ENCODE results near the gene CCNY. TPM values are rescaled to one million over a fixed set of nuclear protein-coding genes. Genes with fewer than 3 reads are reported as not detected.
"Not testable (repeated sequence)": the region's sequence is repeated elsewhere in the genome, so short reads cannot be mapped to it uniquely, and the experiment has no call there.

Gene CCNY
- total RNA-seq, 4 donors from 2014 or later = 23.3 to 72.3 (median 26.7) TPM

- intact Hi-C loops (cut with DNase I; ENCODE audit: low total_unique reads) = no loop called here
- TF ChIP-seq, protein P1, sequence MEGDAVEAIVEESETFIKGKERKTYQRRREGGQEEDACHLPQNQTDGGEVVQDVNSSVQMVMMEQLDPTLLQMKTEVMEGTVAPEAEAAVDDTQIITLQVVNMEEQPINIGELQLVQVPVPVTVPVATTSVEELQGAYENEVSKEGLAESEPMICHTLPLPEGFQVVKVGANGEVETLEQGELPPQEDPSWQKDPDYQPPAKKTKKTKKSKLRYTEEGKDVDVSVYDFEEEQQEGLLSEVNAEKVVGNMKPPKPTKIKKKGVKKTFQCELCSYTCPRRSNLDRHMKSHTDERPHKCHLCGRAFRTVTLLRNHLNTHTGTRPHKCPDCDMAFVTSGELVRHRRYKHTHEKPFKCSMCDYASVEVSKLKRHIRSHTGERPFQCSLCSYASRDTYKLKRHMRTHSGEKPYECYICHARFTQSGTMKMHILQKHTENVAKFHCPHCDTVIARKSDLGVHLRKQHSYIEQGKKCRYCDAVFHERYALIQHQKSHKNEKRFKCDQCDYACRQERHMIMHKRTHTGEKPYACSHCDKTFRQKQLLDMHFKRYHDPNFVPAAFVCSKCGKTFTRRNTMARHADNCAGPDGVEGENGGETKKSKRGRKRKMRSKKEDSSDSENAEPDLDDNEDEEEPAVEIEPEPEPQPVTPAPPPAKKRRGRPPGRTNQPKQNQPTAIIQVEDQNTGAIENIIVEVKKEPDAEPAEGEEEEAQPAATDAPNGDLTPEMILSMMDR (IDR thresholded peaks at IDR 0.05) = no peak
- TF ChIP-seq POLR2A (IDR thresholded peaks at IDR 0.05) = no peak
- H3K4me3 ChIP-seq (ENCODE audit: low read depth, poor library complexity, severe bottlenecking) = no peak overlapping the region
- DNase-seq (ENCODE audit: low spot score in 2 of 2) = no peak
- 63 to 68% methylated on average over 11 of the region's 11 CpGs for WGBS, 2 donors
These were observed 181.3 kb downstream of the CCNY start for GRCh38 chr10:35517431-35518181.

DNA sequence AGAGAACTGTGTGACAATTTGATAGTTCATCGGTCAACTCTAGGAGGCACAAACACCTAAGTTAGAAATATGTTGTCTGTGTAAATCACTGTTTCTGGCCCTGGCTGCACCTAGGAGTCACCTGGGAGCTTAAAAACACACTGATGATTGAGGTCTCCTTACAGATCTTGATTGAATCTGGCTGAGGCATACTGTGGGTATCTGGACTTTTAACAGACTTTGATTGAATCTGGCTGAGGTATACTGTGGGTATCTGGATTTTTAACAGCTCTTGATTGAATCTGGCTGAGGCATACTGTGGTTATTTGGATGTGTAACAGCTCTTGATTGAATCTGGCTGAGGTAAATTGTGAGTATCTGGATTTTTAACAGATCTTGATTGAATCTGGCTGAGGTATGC is 181.9 kb downstream of the CCNY start:
- WGBS, 2 donors = 95 to 100% methylated on average over 1 of the region's 1 CpG
- H3K4me3 ChIP-seq (ENCODE audit: low read depth, poor library complexity, severe bottlenecking); DNase-seq (ENCODE audit: low spot score in 2 of 2); intact Hi-C loops (cut with DNase I; ENCODE audit: low total_unique reads): not testable (repeated sequence)

DNA sequence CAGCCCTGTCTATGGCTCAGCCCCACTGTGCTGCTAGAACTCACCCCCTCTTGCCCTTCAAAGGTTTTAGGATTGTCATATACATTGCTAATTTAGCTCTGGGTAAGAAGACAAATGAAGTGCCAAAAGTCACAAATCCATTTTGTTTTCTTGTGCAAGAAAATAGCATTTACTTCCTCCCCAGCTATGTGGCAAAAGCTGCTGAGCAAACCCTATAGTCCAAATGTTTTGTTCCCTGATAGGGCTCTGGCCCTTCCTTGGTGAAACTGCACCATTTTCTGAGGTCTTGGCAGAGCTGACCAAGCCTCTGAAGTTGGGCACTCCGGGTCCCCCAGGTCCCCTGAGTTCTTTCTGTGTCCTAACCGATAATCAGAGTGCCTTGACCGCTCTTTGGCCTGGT is 184.7 kb downstream of the CCNY start:
- no peak overlapping the region for H3K4me3 ChIP-seq (ENCODE audit: low read depth, poor library complexity, severe bottlenecking)
- intact Hi-C loops (cut with DNase I; ENCODE audit: low total_unique reads) = loop anchor here (5.0 kb wide), 1 partner anchor 261 kb away; no protein-coding TSS in a partner anchor
- DNase-seq (ENCODE audit: low spot score in 2 of 2) = no peak
- 91 to 100% methylated on average over 3 of the region's 3 CpGs for WGBS, 2 donors
- TF ChIP-seq POLR2A (IDR thresholded peaks at IDR 0.05) = no peak
- TF ChIP-seq, protein P1 (IDR thresholded peaks at IDR 0.05) = no peak

- DNase-seq (ENCODE audit: low spot score in 2 of 2) = no peak
- WGBS, 2 donors = 89 to 92% methylated on average over 3 of the region's 3 CpGs
These were observed 187.4 kb downstream of the CCNY start for GRCh38 chr10:35523670-35524225.

DNA sequence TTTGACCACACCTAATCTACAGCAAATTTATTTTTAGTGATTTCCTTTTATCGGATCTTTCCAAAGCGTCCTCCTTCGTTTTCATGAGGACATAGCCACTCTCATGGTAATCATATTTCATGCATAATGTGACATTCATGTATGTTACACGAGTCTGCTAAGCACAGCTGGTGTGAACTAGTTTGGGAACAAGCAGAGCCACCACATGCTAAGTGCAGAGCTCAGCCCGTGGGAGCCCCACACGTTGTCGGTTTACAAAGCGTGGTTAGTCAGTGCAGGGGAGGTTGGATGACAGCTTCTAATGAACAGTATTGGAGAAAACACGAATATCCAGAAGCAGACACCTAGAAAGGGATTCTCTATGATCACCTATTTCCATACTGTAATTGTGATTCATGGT is 190.4 kb downstream of the CCNY start:
- WGBS, 2 donors = 76 to 79% methylated on average over 9 of the region's 9 CpGs
- DNase-seq (ENCODE audit: low spot score in 2 of 2) = no peak
- H3K4me3 ChIP-seq (ENCODE audit: low read depth, poor library complexity, severe bottlenecking) = no peak overlapping the region
- TF ChIP-seq, protein P1 (IDR thresholded peaks at IDR 0.05) = no peak
- TF ChIP-seq POLR2A (IDR thresholded peaks at IDR 0.05) = no peak
- intact Hi-C loops (cut with DNase I; ENCODE audit: low total_unique reads) = no loop called here

More at GRCh38 chr10:35523670-35524225, 187.4 kb downstream of the CCNY start:
- TF ChIP-seq POLR2A (IDR thresholded peaks at IDR 0.05) = no peak
- TF ChIP-seq, protein P1 (IDR thresholded peaks at IDR 0.05) = no peak
- intact Hi-C loops (cut with DNase I; ENCODE audit: low total_unique reads) = loop anchor here (5.0 kb wide), 1 partner anchor 259 kb away; no protein-coding TSS in a partner anchor
- H3K4me3 ChIP-seq (ENCODE audit: low read depth, poor library complexity, severe bottlenecking) = no peak overlapping the region

- intact Hi-C loops (cut with DNase I; ENCODE audit: low total_unique reads) = no loop called here
- no peak overlapping the region for H3K4me3 ChIP-seq (ENCODE audit: low read depth, poor library complexity, severe bottlenecking)
- 88 to 95% methylated on average over 5 of the region's 5 CpGs for WGBS, 2 donors
- DNase-seq (ENCODE audit: low spot score in 2 of 2) = no peak
- TF ChIP-seq POLR2A (IDR thresholded peaks at IDR 0.05) = no peak
- TF ChIP-seq, protein P1 (IDR thresholded peaks at IDR 0.05) = no peak
These were observed 195.8 kb downstream of the CCNY start for GRCh38 chr10:35532141-35532540.

Measured in lower leg skin (tissue), 4 donors.